ENCODE results near the gene ACOX3. TPM values are rescaled to one million over a fixed set of nuclear protein-coding genes. Genes with fewer than 3 reads are reported as not detected.
"Not testable (repeated sequence)": the region's sequence is repeated elsewhere in the genome, so short reads cannot be mapped to it uniquely, and the experiment has no call there.

ACOX3 gene
- total RNA-seq, 1 donor from 2014 or later: 59.7 TPM

DNA sequence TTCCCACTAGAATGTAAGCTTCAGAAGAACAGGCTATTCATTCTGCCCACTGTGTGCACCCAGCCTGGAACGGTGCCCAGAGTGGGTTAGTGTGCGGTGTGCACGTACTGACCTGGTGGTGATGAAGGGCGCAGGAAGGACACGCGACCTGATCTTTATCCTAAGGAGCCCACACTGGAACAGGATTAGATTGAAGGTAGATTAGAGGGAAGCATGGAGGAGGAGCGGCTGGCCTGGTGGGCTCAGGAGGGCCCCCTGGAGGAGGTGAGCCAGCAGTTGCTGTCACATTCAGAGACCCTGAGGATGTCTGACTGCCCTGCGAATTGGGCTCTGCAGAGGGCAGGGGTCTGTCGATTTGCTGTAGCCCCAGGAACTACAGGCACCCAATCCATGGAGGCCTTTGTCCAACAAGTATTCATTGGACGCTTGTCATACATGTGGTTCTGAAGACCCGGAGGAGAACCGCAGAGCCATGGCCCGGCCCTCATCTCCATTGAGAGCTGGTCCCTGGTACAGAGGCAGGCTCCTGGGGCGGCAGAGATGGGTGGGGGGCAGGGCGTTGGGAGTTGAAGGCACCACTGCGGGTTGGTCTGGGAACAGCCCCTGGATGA lies 97.8 kb downstream of the ACOX3 start:
- Mint-ChIP-seq H3K27me3 (ENCODE audit: low read depth) (peaks cover 2% of the 10 kb centered on the region), H3K4me3 (no peak overlapping the region), H3K9me3 (no peaks in the 10 kb centered on the region), H3K36me3 (no peaks in the 10 kb centered on the region), H3K27ac (peak overlapping the region; percentile 74), H3K4me1 (peaks cover 8% of the 10 kb centered on the region)
- no peak for DNase-seq (ENCODE audit: low spot score in 2 of 2, unreplicated experiment in 2 of 2)
- TF ChIP-seq, protein P1, sequence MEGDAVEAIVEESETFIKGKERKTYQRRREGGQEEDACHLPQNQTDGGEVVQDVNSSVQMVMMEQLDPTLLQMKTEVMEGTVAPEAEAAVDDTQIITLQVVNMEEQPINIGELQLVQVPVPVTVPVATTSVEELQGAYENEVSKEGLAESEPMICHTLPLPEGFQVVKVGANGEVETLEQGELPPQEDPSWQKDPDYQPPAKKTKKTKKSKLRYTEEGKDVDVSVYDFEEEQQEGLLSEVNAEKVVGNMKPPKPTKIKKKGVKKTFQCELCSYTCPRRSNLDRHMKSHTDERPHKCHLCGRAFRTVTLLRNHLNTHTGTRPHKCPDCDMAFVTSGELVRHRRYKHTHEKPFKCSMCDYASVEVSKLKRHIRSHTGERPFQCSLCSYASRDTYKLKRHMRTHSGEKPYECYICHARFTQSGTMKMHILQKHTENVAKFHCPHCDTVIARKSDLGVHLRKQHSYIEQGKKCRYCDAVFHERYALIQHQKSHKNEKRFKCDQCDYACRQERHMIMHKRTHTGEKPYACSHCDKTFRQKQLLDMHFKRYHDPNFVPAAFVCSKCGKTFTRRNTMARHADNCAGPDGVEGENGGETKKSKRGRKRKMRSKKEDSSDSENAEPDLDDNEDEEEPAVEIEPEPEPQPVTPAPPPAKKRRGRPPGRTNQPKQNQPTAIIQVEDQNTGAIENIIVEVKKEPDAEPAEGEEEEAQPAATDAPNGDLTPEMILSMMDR (IDR thresholded peaks at IDR 0.05; ENCODE audit: unreplicated experiment): no peak

DNA sequence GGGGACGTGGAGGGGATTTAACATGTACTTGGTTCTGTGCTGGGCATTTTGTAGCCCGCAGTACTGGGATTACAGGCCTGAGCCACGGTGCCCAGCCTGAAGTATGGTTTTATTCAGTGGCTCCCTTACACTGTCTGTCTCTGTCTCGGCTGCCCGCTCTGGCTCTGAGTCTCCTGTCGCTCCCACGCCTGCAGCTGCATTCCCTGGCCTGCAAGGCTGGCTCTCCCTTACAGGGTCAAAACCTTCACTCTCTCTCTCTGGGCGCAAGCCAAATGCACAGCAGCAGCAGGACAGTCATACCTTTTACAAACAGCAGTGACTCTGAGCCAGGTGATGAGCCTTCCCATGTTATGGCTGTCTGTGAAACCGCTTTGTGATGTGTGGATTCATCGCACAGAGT lies 98.8 kb downstream of the ACOX3 start:
- Mint-ChIP-seq H3K9me3 (peaks cover 3% of the 10 kb centered on the region), H3K4me1 (peaks cover 8% of the 10 kb centered on the region), H3K36me3 (no peaks in the 10 kb centered on the region), H3K27me3 (ENCODE audit: low read depth) (peaks cover 2% of the 10 kb centered on the region), H3K27ac (no peak overlapping the region), H3K4me3 (no peak overlapping the region)
- DNase-seq (ENCODE audit: low spot score in 2 of 2, unreplicated experiment in 2 of 2): no peak
- TF ChIP-seq, protein P1 (IDR thresholded peaks at IDR 0.05; ENCODE audit: unreplicated experiment): no peak

- not testable (repeated sequence) for H3K4me3 Mint-ChIP-seq; H3K27ac Mint-ChIP-seq; H3K36me3 Mint-ChIP-seq; H3K9me3 Mint-ChIP-seq; DNase-seq (ENCODE audit: low spot score in 2 of 2, unreplicated experiment in 2 of 2); H3K4me1 Mint-ChIP-seq; H3K27me3 Mint-ChIP-seq (ENCODE audit: low read depth)
These were observed 99.2 kb downstream of the ACOX3 start for GRCh38 chr4:8341281-8341680.

DNA sequence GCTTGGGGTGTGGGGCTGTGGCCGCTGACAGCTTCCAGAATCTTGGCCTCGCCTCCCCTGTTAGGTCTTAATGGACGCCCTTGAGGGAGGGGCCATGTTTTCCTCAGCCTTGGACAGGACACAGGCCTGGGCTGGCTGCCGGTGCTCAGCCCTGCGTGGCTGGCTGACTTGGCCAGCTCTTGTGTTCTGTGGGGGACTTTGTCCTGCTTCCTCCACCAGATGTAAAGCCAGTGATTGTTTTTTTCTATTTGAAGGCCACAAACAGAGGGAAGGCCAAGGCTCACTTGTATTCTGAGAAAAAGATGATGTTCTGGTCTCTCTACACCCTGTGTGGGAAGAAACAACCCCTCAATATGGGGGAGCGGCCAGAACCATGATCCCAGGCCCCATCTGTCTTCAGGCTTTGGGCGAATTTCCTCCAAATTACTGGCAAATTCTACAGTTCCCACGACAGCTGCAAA lies 99.7 kb downstream of the ACOX3 start:
- H3K27me3 Mint-ChIP-seq (ENCODE audit: low read depth): peaks cover 2% of the 10 kb centered on the region
- no peaks in the 10 kb centered on the region for H3K36me3 Mint-ChIP-seq
- H3K27ac Mint-ChIP-seq: no peak overlapping the region
- TF ChIP-seq, protein P1 (IDR thresholded peaks at IDR 0.05; ENCODE audit: unreplicated experiment): no peak
- DNase-seq (ENCODE audit: low spot score in 2 of 2, unreplicated experiment in 2 of 2): no peak
- peaks cover 10% of the 10 kb centered on the region for H3K9me3 Mint-ChIP-seq
- peaks cover 8% of the 10 kb centered on the region for H3K4me1 Mint-ChIP-seq
- H3K4me3 Mint-ChIP-seq: no peak overlapping the region

- no peak overlapping the region for H3K27ac Mint-ChIP-seq
- no peak overlapping the region for H3K4me3 Mint-ChIP-seq
- no peak for DNase-seq (ENCODE audit: low spot score in 2 of 2, unreplicated experiment in 2 of 2)
- peaks cover 12% of the 10 kb centered on the region for H3K9me3 Mint-ChIP-seq
- H3K36me3 Mint-ChIP-seq: no peaks in the 10 kb centered on the region
- TF ChIP-seq, protein P1 (IDR thresholded peaks at IDR 0.05; ENCODE audit: unreplicated experiment): no peak
- peaks cover 8% of the 10 kb centered on the region for H3K4me1 Mint-ChIP-seq
- H3K27me3 Mint-ChIP-seq (ENCODE audit: low read depth): no peaks in the 10 kb centered on the region
These were observed 102.1 kb downstream of the ACOX3 start for GRCh38 chr4:8338351-8338961.

GRCh38 chr4:8336412-8337075 lies 104.0 kb downstream of the ACOX3 start:
- Mint-ChIP-seq H3K4me1 (peaks cover 2% of the 10 kb centered on the region), H3K27ac (no peak overlapping the region), H3K9me3 (peaks cover 12% of the 10 kb centered on the region), H3K36me3 (no peaks in the 10 kb centered on the region), H3K4me3 (no peak overlapping the region), H3K27me3 (ENCODE audit: low read depth) (no peaks in the 10 kb centered on the region)
- no peak for DNase-seq (ENCODE audit: low spot score in 2 of 2, unreplicated experiment in 2 of 2)
- TF ChIP-seq, protein P1 (IDR thresholded peaks at IDR 0.05; ENCODE audit: unreplicated experiment): no peak

Measured in mesothelial cell of epicardium (in vitro differentiated cells).